SK-N-SH treated with all-trans-retinoic acid at 6 μM for 48 hours (cell line): ENCODE data around the gene NR2F2.

Experiments used
- ATAC-seq: fragments of 200-7000 bp; cut with Tn5 transposase; 3 replicates; pipeline ENCODE4 v1.9.1; 2020; ENCODE audit warnings: mild to moderate bottlenecking, moderate library complexity
- ARNTL ChIP-seq: fragments of 450-650 bp; formaldehyde crosslinking; IDR thresholded peaks from 2 replicates; pipeline ENCODE4 v1.5.0; 2020; ENCODE audit warnings: low read depth, mild to moderate bottlenecking, moderate library complexity, borderline replicate concordance
- BACH2 ChIP-seq: fragments of 250-450 bp; sonication (Bioruptor Pico); IDR thresholded peaks from 2 replicates; pipeline ENCODE4 v1.9.0; 2021; ENCODE audit warnings: mild to moderate bottlenecking, borderline replicate concordance
- CSDC2 ChIP-seq: fragments of 250-450 bp; sonication (Bioruptor Pico); IDR thresholded peaks from 2 replicates; pipeline ENCODE4 v1.5.0; 2020; ENCODE audit warnings: mild to moderate bottlenecking, moderate library complexity
- ESRRG ChIP-seq: fragments of 250-450 bp; sonication (Bioruptor Pico); IDR thresholded peaks from 2 replicates; pipeline ENCODE4 v1.6.1; 2021; ENCODE audit warnings: mild to moderate bottlenecking
- GLIS3 ChIP-seq: fragments of 250-450 bp; sonication (Bioruptor Pico); IDR thresholded peaks from 2 replicates; pipeline ENCODE4 v1.5.0; 2020; ENCODE audit warnings: mild to moderate bottlenecking, moderate library complexity
- ISL1 ChIP-seq: fragments of 250-450 bp; sonication (Bioruptor Pico); IDR thresholded peaks from 2 replicates; pipeline ENCODE4 v2.1.2; 2022; ENCODE audit warnings: mild to moderate bottlenecking, moderate library complexity
- OSR1 ChIP-seq: fragments of 250-450 bp; sonication (Bioruptor Pico); IDR thresholded peaks from 2 replicates; pipeline ENCODE4 v1.8.0; 2022; ENCODE audit warnings: moderate library complexity, mild to moderate bottlenecking, inconsistent platforms
- PPARA ChIP-seq: fragments of 250-450 bp; sonication (Bioruptor Pico); IDR thresholded peaks from 2 replicates; pipeline ENCODE4 v1.5.0; 2020; ENCODE audit warnings: mild to moderate bottlenecking, borderline replicate concordance
- RARB ChIP-seq: fragments of 250-450 bp; sonication (Bioruptor Pico); IDR thresholded peaks from 2 replicates; pipeline ENCODE4 v1.8.0; 2021; ENCODE audit warnings: mild to moderate bottlenecking, moderate library complexity
- SNAI2 ChIP-seq: fragments of 250-450 bp; sonication (Bioruptor Pico); IDR thresholded peaks from 2 replicates; pipeline ENCODE4 v1.5.0; 2020; ENCODE audit warnings: mild to moderate bottlenecking, moderate library complexity
- TCF4 ChIP-seq: fragments of 250-450 bp; sonication (Bioruptor Pico); IDR thresholded peaks from 2 replicates; pipeline ENCODE4 v1.8.0; 2021; ENCODE audit warnings: mild to moderate bottlenecking, moderate library complexity, borderline replicate concordance
- TOX ChIP-seq: fragments of 250-450 bp; sonication (Bioruptor Pico); IDR thresholded peaks from 2 replicates; pipeline ENCODE4 v1.8.0; 2021; ENCODE audit warnings: mild to moderate bottlenecking, moderate library complexity, borderline replicate concordance
- ZC3H10 ChIP-seq: fragments of 250-450 bp; sonication (Bioruptor Pico); IDR thresholded peaks from 2 replicates; pipeline ENCODE4 v1.5.1; 2021; ENCODE audit warnings: mild to moderate bottlenecking, moderate library complexity
- ZFP3 ChIP-seq: fragments of 250-450 bp; sonication (Bioruptor Pico); IDR thresholded peaks from 2 replicates; pipeline ENCODE4 v1.5.0; 2020; ENCODE audit warnings: mild to moderate bottlenecking, moderate library complexity
- ZFP30 ChIP-seq: fragments of 450-650 bp; formaldehyde crosslinking; IDR thresholded peaks from 2 replicates; pipeline ENCODE4 v1.5.0; 2022; ENCODE audit warnings: mild to moderate bottlenecking, moderate library complexity
- ZNF8 ChIP-seq: fragments of 450-650 bp; formaldehyde crosslinking; IDR thresholded peaks from 2 replicates; pipeline ENCODE4 v1.5.0; 2020; ENCODE audit warnings: mild to moderate bottlenecking, moderate library complexity
- TF ChIP-seq, protein P1 (sequence below): fragments of 250-450 bp; sonication (Bioruptor Pico); IDR thresholded peaks from 2 replicates; pipeline ENCODE4 v1.5.1; 2020; ENCODE audit warnings: low read depth, mild to moderate bottlenecking, moderate library complexity
- TF ChIP-seq, protein P2 (sequence below): fragments of 250-450 bp; sonication (Bioruptor Pico); IDR thresholded peaks from 2 replicates; pipeline ENCODE4 v1.5.0; 2020; ENCODE audit warnings: mild to moderate bottlenecking, moderate library complexity
- TF ChIP-seq, protein P3 (sequence below): fragments of 250-450 bp; sonication (Bioruptor Pico); IDR thresholded peaks from 2 replicates; pipeline ENCODE4 v1.5.1; 2021; ENCODE audit warnings: mild to moderate bottlenecking, moderate library complexity
- TF ChIP-seq, protein P4 (sequence below): fragments of 250-450 bp; sonication (Bioruptor Pico); IDR thresholded peaks from 2 replicates; pipeline ENCODE4 v1.8.0; 2020; ENCODE audit warnings: mild to moderate bottlenecking, moderate library complexity, borderline replicate concordance
- TF ChIP-seq, protein P5 (sequence below): fragments of 250-450 bp; sonication (Bioruptor Pico); IDR thresholded peaks from 2 replicates; pipeline ENCODE4 v1.8.0; 2021; ENCODE audit warnings: low read depth, mild to moderate bottlenecking, moderate library complexity, borderline replicate concordance

NR2F2 gene

DNA sequence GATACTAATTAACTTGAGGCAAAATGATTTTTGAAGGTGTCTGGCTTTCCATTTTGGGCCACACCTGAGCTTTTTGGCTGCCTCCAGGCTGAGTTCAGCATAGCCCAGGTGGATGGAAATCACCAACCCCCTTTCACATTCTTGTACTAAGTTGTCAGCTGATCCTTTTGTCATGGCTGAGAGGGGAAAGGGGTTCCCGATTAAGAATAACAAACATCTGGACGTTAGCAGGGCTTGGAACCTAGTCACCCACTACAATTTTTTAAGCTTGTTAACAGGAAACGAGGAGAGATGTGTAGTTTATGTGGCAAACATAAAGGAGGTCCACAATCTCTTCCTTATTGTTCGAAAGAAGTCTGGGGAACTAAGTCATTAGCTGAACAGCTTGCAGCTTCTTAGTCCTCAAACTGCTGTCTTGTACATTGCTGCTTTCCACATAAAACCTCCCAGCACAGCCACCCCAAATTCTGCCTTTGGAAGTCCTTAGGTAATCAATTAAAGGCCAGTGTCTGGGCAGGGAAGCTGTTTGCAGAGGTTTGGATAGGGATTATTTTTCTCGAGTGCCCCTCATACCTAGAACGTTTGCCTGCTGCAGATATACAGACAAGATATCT is 5.0 kb downstream of the NR2F2 start (continued):
- TF ChIP-seq, protein P1, sequence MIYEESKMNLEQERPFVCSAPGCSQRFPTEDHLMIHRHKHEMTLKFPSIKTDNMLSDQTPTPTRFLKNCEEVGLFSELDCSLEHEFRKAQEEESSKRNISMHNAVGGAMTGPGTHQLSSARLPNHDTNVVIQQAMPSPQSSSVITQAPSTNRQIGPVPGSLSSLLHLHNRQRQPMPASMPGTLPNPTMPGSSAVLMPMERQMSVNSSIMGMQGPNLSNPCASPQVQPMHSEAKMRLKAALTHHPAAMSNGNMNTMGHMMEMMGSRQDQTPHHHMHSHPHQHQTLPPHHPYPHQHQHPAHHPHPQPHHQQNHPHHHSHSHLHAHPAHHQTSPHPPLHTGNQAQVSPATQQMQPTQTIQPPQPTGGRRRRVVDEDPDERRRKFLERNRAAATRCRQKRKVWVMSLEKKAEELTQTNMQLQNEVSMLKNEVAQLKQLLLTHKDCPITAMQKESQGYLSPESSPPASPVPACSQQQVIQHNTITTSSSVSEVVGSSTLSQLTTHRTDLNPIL, result no peak
- no peak for TF ChIP-seq ISL1

DNA sequence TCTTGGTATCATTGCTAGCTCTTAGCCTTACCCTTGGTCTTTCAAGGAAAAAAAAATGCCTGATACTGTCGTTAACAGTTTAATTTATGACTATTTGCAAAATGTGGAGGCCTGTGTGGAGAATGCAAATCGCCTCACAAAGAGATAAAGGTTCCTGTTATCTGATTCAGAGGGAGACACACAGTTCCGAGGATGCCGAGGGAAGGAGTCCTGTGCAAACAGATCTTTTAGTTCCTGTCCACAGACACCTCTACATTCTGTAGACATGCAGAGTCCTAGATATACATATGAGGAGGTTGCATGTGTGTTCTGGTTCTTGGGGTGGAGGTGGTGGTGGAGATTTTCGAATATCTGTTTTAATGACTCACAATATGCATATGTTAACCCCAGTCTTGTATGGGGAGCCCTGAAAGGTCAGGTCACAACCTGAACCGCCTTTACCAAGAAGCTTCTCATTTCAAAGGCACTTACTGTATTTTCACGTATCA is 5.7 kb downstream of the NR2F2 start:
- no peak for ATAC-seq
- TF ChIP-seq, protein P2, sequence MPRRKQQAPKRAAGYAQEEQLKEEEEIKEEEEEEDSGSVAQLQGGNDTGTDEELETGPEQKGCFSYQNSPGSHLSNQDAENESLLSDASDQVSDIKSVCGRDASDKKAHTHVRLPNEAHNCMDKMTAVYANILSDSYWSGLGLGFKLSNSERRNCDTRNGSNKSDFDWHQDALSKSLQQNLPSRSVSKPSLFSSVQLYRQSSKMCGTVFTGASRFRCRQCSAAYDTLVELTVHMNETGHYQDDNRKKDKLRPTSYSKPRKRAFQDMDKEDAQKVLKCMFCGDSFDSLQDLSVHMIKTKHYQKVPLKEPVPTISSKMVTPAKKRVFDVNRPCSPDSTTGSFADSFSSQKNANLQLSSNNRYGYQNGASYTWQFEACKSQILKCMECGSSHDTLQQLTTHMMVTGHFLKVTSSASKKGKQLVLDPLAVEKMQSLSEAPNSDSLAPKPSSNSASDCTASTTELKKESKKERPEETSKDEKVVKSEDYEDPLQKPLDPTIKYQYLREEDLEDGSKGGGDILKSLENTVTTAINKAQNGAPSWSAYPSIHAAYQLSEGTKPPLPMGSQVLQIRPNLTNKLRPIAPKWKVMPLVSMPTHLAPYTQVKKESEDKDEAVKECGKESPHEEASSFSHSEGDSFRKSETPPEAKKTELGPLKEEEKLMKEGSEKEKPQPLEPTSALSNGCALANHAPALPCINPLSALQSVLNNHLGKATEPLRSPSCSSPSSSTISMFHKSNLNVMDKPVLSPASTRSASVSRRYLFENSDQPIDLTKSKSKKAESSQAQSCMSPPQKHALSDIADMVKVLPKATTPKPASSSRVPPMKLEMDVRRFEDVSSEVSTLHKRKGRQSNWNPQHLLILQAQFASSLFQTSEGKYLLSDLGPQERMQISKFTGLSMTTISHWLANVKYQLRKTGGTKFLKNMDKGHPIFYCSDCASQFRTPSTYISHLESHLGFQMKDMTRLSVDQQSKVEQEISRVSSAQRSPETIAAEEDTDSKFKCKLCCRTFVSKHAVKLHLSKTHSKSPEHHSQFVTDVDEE (CRISPR knock-in tag), result no peak
- TF ChIP-seq GLIS3 (CRISPR knock-in tag) (no peak), ISL1 (no peak), CSDC2 (CRISPR knock-in tag) (no peak), RARB (no peak)
- TF ChIP-seq, protein P3, sequence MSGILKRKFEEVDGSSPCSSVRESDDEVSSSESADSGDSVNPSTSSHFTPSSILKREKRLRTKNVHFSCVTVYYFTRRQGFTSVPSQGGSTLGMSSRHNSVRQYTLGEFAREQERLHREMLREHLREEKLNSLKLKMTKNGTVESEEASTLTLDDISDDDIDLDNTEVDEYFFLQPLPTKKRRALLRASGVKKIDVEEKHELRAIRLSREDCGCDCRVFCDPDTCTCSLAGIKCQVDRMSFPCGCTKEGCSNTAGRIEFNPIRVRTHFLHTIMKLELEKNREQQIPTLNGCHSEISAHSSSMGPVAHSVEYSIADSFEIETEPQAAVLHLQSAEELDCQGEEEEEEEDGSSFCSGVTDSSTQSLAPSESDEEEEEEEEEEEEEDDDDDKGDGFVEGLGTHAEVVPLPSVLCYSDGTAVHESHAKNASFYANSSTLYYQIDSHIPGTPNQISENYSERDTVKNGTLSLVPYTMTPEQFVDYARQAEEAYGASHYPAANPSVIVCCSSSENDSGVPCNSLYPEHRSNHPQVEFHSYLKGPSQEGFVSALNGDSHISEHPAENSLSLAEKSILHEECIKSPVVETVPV, result no peak

DNA sequence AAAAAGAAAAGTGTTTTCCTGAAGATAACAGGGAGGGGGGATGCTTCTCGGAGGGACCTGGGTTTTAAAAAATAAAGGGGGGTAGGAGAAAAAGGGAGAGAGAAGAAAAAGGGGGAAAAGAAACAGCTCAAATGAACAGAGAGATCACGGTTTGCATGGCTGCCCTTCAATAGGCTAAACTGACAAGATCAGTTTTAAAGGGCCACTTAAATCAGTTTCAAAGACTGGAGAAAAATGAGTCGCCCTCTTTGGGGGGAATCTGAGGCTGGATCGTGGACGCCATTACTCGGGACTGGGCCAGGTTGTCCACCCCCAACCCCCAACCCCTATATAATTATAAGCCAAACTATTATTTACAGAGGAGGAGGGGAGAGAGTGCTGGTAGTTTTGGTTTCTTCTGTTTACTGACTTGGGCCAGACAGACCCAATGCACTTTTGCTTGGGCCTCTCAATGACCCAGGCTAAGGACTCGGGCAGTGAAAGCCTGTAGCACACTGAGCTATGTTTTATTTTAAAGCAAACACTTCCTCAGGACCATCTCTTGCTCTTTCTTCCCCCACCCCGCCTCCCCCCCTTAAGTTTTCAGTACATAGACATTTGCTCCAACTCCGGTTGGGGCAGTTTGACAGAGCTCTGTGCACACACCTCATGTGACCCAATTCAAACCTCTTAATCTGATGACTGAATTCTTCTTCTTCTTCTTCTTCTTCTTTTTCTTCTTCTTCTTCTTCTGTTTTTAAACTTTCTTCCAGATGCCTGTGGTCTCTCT is 6.3 kb downstream of the NR2F2 start:
- no peak for ATAC-seq
- no peak for TF ChIP-seq TCF4 (CRISPR knock-in tag)
- no peak for TF ChIP-seq ESRRG (CRISPR knock-in tag)
- TF ChIP-seq PPARA (CRISPR knock-in tag), result no peak
- no peak for TF ChIP-seq ISL1
- no peak for TF ChIP-seq GLIS3 (CRISPR knock-in tag)

DNA sequence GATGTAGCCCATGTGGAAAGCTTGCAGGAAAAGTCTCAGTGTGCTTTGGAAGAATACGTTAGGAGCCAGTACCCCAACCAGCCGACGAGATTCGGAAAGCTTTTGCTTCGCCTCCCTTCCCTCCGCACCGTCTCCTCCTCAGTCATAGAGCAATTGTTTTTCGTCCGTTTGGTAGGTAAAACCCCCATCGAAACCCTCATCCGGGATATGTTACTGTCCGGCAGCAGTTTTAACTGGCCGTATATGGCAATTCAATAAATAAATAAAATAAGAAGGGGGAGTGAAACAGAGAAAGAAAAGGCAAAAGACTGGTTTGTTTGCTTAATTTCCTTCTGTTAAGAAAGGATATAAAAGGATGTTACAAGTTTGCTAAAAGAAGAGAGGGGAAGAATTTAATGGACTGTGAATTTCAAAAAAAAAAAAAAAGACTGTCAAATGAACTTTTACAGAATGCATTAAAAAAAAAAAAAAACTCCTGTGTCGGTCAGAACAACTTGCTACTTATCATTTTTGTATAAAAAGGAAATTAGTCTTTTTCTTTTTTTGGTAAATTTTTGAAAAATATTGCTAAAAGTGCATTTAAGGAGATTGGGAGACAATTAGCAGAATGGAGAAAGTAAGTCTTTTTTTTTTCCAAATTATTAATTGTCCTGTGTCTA is 7.0 kb downstream of the NR2F2 start:
- no peak for ATAC-seq
- TF ChIP-seq, protein P4, sequence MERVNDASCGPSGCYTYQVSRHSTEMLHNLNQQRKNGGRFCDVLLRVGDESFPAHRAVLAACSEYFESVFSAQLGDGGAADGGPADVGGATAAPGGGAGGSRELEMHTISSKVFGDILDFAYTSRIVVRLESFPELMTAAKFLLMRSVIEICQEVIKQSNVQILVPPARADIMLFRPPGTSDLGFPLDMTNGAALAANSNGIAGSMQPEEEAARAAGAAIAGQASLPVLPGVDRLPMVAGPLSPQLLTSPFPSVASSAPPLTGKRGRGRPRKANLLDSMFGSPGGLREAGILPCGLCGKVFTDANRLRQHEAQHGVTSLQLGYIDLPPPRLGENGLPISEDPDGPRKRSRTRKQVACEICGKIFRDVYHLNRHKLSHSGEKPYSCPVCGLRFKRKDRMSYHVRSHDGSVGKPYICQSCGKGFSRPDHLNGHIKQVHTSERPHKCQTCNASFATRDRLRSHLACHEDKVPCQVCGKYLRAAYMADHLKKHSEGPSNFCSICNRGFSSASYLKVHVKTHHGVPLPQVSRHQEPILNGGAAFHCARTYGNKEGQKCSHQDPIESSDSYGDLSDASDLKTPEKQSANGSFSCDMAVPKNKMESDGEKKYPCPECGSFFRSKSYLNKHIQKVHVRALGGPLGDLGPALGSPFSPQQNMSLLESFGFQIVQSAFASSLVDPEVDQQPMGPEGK, result no peak
- no peak for TF ChIP-seq ZFP30 (CRISPR knock-in tag)

DNA sequence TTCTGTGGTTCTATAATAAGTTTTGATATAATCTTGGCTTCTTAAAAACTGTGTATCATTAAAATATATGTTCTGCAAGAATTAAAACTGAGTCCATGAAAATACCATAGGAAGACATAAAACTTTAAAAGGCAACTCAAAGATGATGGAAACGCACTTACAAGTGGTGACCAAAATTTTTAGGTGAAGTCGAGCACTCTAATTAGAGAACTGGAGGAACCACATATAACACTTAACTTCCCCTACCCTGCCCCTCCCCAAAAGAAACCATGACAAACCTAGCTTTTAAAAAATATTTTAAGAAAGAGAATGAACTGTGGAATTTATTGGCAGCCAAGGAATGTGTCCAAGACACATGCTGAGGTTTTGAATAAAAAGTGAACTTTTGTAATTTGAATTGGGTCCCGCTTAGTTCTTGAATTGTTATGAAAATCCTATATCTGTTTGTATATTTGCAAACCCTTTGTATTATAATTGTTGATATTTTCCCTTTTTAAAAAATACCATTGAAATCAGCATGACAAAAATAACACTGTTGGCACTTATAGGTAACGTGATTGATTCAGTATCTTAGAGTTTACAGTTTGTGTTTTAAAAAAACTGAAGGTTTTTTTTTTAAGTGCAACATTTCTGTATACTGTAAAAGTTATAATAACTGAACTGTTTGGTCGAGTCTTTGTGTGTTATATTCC is 7.7 kb downstream of the NR2F2 start:
- TF ChIP-seq, protein P5, sequence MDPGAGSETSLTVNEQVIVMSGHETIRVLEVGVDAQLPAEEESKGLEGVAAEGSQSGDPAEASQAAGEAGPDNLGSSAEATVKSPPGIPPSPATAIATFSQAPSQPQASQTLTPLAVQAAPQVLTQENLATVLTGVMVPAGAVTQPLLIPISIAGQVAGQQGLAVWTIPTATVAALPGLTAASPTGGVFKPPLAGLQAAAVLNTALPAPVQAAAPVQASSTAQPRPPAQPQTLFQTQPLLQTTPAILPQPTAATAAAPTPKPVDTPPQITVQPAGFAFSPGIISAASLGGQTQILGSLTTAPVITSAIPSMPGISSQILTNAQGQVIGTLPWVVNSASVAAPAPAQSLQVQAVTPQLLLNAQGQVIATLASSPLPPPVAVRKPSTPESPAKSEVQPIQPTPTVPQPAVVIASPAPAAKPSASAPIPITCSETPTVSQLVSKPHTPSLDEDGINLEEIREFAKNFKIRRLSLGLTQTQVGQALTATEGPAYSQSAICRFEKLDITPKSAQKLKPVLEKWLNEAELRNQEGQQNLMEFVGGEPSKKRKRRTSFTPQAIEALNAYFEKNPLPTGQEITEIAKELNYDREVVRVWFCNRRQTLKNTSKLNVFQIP (CRISPR knock-in tag), result no peak
- no peak for TF ChIP-seq ESRRG (CRISPR knock-in tag)
- no peak for TF ChIP-seq SNAI2 (CRISPR knock-in tag)
- TF ChIP-seq OSR1 (CRISPR knock-in tag), result no peak
- TF ChIP-seq, protein P4, result no peak
- no peak for TF ChIP-seq TOX
- TF ChIP-seq RARB, result no peak
- TF ChIP-seq ZNF8, result no peak
- no peak for TF ChIP-seq CSDC2 (CRISPR knock-in tag)
- no peak for TF ChIP-seq BACH2
- TF ChIP-seq PPARA (CRISPR knock-in tag), result no peak
- TF ChIP-seq ZFP3 (CRISPR knock-in tag), result no peak
- no peak for TF ChIP-seq ISL1
- TF ChIP-seq GLIS3 (CRISPR knock-in tag), result no peak
- no peak for TF ChIP-seq ZC3H10 (CRISPR knock-in tag)
- no peak for TF ChIP-seq ARNTL (CRISPR knock-in tag)
- ATAC-seq, result no peak
